22Rv1 (cell line): ENCODE measurements around the gene MMP7.

ENCODE experiments used
- H3K27ac ChIP-seq: fragments of 450-650 bp; 2 replicates; pipeline ENCODE4 v1.5.1; 2017
- CTCF ChIP-seq: fragments of 450-650 bp; IDR thresholded peaks from 2 replicates; pipeline ENCODE4 v1.5.1; 2017; ENCODE audit warnings: mild to moderate bottlenecking
- ZFX ChIP-seq: fragments of 450-650 bp; IDR thresholded peaks from 2 replicates; pipeline ENCODE4 v1.6.1; 2017; ENCODE audit warnings: antibody characterized with exemption, borderline replicate concordance

The MMP7 gene

GRCh38 chr11:102487214-102487613 is 43.3 kb downstream of the MMP7 start:
- H3K27ac ChIP-seq = no peak overlapping the region
- no peak for TF ChIP-seq ZFX
- no peak for TF ChIP-seq CTCF

GRCh38 chr11:102486584-102486983 is 44.0 kb downstream of the MMP7 start:
- TF ChIP-seq CTCF (no peak), ZFX (no peak)
- H3K27ac ChIP-seq = no peak overlapping the region

GRCh38 chr11:102485095-102485722 is 45.3 kb downstream of the MMP7 start:
- TF ChIP-seq CTCF (no peak), ZFX (no peak)
- H3K27ac ChIP-seq = no peak overlapping the region

GRCh38 chr11:102482433-102482832 is 48.1 kb downstream of the MMP7 start:
- TF ChIP-seq ZFX (no peak), CTCF (no peak)
- H3K27ac ChIP-seq = no peak overlapping the region

GRCh38 chr11:102479733-102480132 is 50.8 kb downstream of the MMP7 start:
- no peak overlapping the region for H3K27ac ChIP-seq
- TF ChIP-seq CTCF (no peak), ZFX (no peak)

GRCh38 chr11:102478673-102479299 is 51.8 kb downstream of the MMP7 start:
- no peak overlapping the region for H3K27ac ChIP-seq
- TF ChIP-seq ZFX (no peak), CTCF (no peak)

- peak overlapping the region; percentile 62 for H3K27ac ChIP-seq
- TF ChIP-seq CTCF (no peak), ZFX (no peak)
These were observed 53.7 kb downstream of the MMP7 start for GRCh38 chr11:102476812-102477211.
